8988T (cell line): ENCODE measurements around the gene CFAP299.

Experiments used
- DNase-seq: peaks from one replicate; pipeline ENCODE4 v3.0.0; 2011

CFAP299 gene

GRCh38 chr4:80532674-80533333 lies 197.3 kb downstream of the CFAP299 start:
- DNase-seq: no peak

- no peak for DNase-seq
Observed at GRCh38 chr4:80535551-80535950, 200.0 kb downstream of the CFAP299 start.

- no peak for DNase-seq
Observed at GRCh38 chr4:80538276-80538926, 202.9 kb downstream of the CFAP299 start.

- DNase-seq: no peak
Observed at GRCh38 chr4:80539190-80539589, 203.7 kb downstream of the CFAP299 start.

GRCh38 chr4:80540349-80540748 lies 204.8 kb downstream of the CFAP299 start:
- no peak for DNase-seq

- no peak for DNase-seq
Observed at GRCh38 chr4:80540785-80541469, 205.4 kb downstream of the CFAP299 start.

GRCh38 chr4:80542747-80543146 lies 207.2 kb downstream of the CFAP299 start:
- no peak for DNase-seq

GRCh38 chr4:80560337-80560736 lies 224.8 kb downstream of the CFAP299 start:
- no peak for DNase-seq

GRCh38 chr4:80566203-80566872 lies 230.8 kb downstream of the CFAP299 start:
- DNase-seq: no peak

GRCh38 chr4:80568891-80569290 lies 233.4 kb downstream of the CFAP299 start:
- no peak for DNase-seq

GRCh38 chr4:80576796-80577195 lies 241.3 kb downstream of the CFAP299 start:
- no peak for DNase-seq

GRCh38 chr4:80578001-80578400 lies 242.5 kb downstream of the CFAP299 start:
- no peak for DNase-seq

- DNase-seq: no peak
Observed at GRCh38 chr4:80585542-80585941, 250.0 kb downstream of the CFAP299 start.

GRCh38 chr4:80586716-80587115 lies 251.2 kb downstream of the CFAP299 start:
- DNase-seq: no peak

GRCh38 chr4:80587871-80588385 lies 252.4 kb downstream of the CFAP299 start:
- no peak for DNase-seq

GRCh38 chr4:80592950-80593349 lies 257.4 kb downstream of the CFAP299 start:
- no peak for DNase-seq

- DNase-seq: no peak
Observed at GRCh38 chr4:80594701-80595100, 259.2 kb downstream of the CFAP299 start.

- no peak for DNase-seq
Observed at GRCh38 chr4:80608281-80608980, 272.9 kb downstream of the CFAP299 start.

- DNase-seq: no peak
Observed at GRCh38 chr4:80610199-80610598, 274.7 kb downstream of the CFAP299 start.

GRCh38 chr4:80610845-80611677 lies 275.5 kb downstream of the CFAP299 start:
- DNase-seq: no peak

- DNase-seq: no peak
Observed at GRCh38 chr4:80611678-80611979, 276.1 kb downstream of the CFAP299 start.

- no peak for DNase-seq
Observed at GRCh38 chr4:80613470-80613869, 277.9 kb downstream of the CFAP299 start.
